Naive thymus-derived CD8-positive, alpha-beta T cell (primary cell): ENCODE data around the gene CHN2. TPM values are rescaled to one million over a fixed set of nuclear protein-coding genes. Genes with fewer than 3 reads are reported as not detected.
A peak's percentile ranks its signal among the peaks of the same experiment; 100 is the strongest.

ENCODE experiments used
- ATAC-seq, 2 donors: fragments of 150-1000 bp; cut with Tn5 transposase in 1 of 2; sonication (Bioruptor Pico), chemical (Tn5 transposase) in 1 of 2; 1 replicate in 1 of 2; 2 replicates in 1 of 2; pipeline ENCODE4 v1.10.0; 2021; ENCODE audit warnings: mild to moderate bottlenecking in 2 of 2, moderate library complexity in 2 of 2
- POLR2A ChIA-PET: fragments of 350-600 bp; sonication (Branson Sonifier 250); formaldehyde crosslinking; loops from one replicate; lab custom pipeline; 2021; ENCODE audit warnings: antibody characterized with exemption; lab: Charles Lee
- DNase-seq, 10 donors: peaks; one replicate each; pipeline versions ENCODE4 v3.0.0 to v3.0.0-alpha.2; 2020 to 2022
- H3K27ac Mint-ChIP-seq, 10 donors: one replicate each; pipeline ENCODE4 v1.8.0; 2020 to 2022; ENCODE audit warnings: mild to moderate bottlenecking in 10 of 10, mixed read lengths in 10 of 10, moderate library complexity in 4 of 10, inconsistent platforms in 1 of 10
- H3K27me3 Mint-ChIP-seq, 5 donors: one replicate each; pipeline ENCODE4 v1.8.0; 2021 to 2022; ENCODE audit warnings: mixed read lengths in 5 of 5
- H3K36me3 Mint-ChIP-seq, 3 donors: one replicate each; pipeline ENCODE4 v1.8.0; 2020 to 2022; ENCODE audit warnings: mixed read lengths in 3 of 3, mild to moderate bottlenecking in 2 of 3, inconsistent platforms in 1 of 3
- H3K4me1 Mint-ChIP-seq, 4 donors: one replicate each; pipeline ENCODE4 v1.8.0; 2021 to 2022; ENCODE audit warnings: mixed read lengths in 4 of 4
- H3K4me3 Mint-ChIP-seq, 10 donors: one replicate each; pipeline ENCODE4 v1.8.0; 2020 to 2022; ENCODE audit warnings: mild to moderate bottlenecking in 10 of 10, mixed read lengths in 10 of 10, moderate library complexity in 6 of 10, inconsistent platforms in 1 of 10
- H3K9me3 Mint-ChIP-seq, 9 donors: one replicate each; pipeline ENCODE4 v1.8.0; 2020 to 2022; ENCODE audit warnings: mixed read lengths in 9 of 9, mild to moderate bottlenecking in 3 of 9, inconsistent platforms in 1 of 9, moderate library complexity in 1 of 9
- polyA plus RNA-seq, 3 donors: library from polyadenylated mRNA; unstranded; fragments of 300-500 nt; fragmentation: Illumina TruSeq; gene quantifications; one replicate each; pipeline ENCODE4 v1.2.3, GENCODE V29; 2021
- total RNA-seq, 8 experiments: library from RNA in 2 of 8; stranded (reverse) in 2 of 8; gene quantifications; one replicate each; pipeline ENCODE4 v1.2.3 and lab custom pipeline; 2021 to 2026

CHN2 gene
- 1 to 10 TPM; 1.5 to 2.2 TPM for total RNA-seq
- 10 to 100 TPM in 1 of 3 donors, 1 to 10 TPM in 1, under 1 TPM in 1; 0.90 to 11.1 (median 1.0) TPM for polyA plus RNA-seq
- 0 to 2.1 (median 0.83) reads per million in 6 experiments for total RNA-seq (lab: John Stamatoyannopoulos, UW)

DNA sequence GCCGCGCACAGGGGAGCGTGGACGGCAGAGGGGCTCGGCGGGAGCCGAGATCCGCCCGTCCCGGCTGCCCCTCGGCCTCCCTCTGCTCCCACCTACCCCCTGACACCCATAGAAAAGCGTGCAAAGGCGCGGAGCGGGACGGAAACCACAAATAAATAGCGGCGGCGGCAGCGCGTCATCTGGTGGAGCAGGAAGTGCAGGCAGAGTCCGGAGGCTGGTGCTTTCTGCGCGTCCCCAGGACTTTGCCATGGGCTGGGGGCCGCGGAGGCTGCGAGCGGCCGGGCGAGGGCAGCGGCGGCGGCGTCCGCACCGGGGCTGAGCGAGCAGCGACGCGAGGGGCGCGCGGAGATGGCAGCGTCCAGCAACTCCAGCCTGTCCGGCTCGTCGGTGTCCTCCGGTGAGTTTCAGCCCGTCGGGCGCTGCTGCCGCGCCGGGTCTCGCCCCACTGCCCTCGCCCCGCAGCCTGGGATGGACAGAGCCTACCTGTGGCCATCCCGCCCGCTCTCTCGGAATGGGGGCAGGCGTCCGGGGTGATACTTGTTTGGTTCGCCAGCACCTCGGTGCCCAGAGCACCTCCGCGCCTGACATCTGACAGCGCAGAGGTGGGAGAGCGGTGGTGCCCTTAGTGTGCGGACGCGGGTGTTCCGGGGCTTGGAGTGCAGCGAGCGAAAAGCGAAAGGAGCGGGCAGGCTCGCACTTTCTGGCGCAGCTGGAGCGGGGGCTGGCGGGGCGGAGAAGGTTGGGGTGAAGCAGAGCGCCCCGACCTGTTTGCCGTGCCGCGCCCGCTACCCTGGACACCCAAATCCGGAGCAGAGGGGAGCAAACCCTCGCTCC is at the start of gene CHN2:
Gene CHN2 (plus strand): TSS at position 182 of the 834 bp plus-strand sequence.
- Mint-ChIP-seq H3K4me3 (peak within 1 kb of the TSS; percentile 66 to 94 (median 89)), H3K36me3 (no peaks in the 10 kb centered on the region), H3K4me1 (peaks cover 13 to 34% (median 20%) of the 10 kb centered on the region in 4 donors), H3K27ac (peak within 1 kb of the TSS in 8 of 10 donors; percentile 15 to 94 (median 56)), H3K9me3 (no peaks in the 10 kb centered on the region), H3K27me3 (peaks cover 16 to 39% (median 33%) of the 10 kb centered on the region in 5 donors)
- POLR2A ChIA-PET = interaction anchor here (0.7 kb wide), 1 partner anchor 80 kb away, joined by 3 read pairs; no protein-coding TSS in a partner anchor
- peak; percentile 82 to 87 for ATAC-seq
- peak; percentile 7 to 64 (median 36) for DNase-seq

- Mint-ChIP-seq H3K36me3 (no peaks in the 10 kb centered on the region), H3K27me3 (peaks cover 19 to 39% (median 31%) of the 10 kb centered on the region in 5 donors), H3K4me1 (peaks cover 0 to 15% (median 7%) of the 10 kb centered on the region in 4 donors), H3K27ac (no peak overlapping the region), H3K4me3 (peak overlapping the region in 1 of 10 donors; percentile 65), H3K9me3 (peaks cover 0 to 5% (median 0%) of the 10 kb centered on the region in 9 donors)
- no peak for ATAC-seq
- POLR2A ChIA-PET = no interaction called here
- DNase-seq = no peak
These were observed 49.0 kb upstream of the CHN2 start for GRCh38 chr7:29145553-29146056.

- H3K4me1 Mint-ChIP-seq = peaks cover 0 to 15% (median 7%) of the 10 kb centered on the region in 4 donors
- no peak within 1 kb of the TSS for H3K27ac Mint-ChIP-seq
- H3K9me3 Mint-ChIP-seq = peaks cover 0 to 5% (median 0%) of the 10 kb centered on the region in 9 donors
- H3K27me3 Mint-ChIP-seq = peaks cover 19 to 39% (median 30%) of the 10 kb centered on the region in 5 donors
- DNase-seq = no peak
- peak within 1 kb of the TSS in 2 of 10 donors; percentile 20 to 65 for H3K4me3 Mint-ChIP-seq
- POLR2A ChIA-PET = no interaction called here
- no peak for ATAC-seq
- no peaks in the 10 kb centered on the region for H3K36me3 Mint-ChIP-seq
These were observed 48.4 kb upstream of the CHN2 start, which contains the start of gene CPVL for GRCh38 chr7:29146057-29146706. CPVL (minus strand) TSS chr7:29146537; CDS start chr7:29121061, 25,476 bp downstream.

DNA sequence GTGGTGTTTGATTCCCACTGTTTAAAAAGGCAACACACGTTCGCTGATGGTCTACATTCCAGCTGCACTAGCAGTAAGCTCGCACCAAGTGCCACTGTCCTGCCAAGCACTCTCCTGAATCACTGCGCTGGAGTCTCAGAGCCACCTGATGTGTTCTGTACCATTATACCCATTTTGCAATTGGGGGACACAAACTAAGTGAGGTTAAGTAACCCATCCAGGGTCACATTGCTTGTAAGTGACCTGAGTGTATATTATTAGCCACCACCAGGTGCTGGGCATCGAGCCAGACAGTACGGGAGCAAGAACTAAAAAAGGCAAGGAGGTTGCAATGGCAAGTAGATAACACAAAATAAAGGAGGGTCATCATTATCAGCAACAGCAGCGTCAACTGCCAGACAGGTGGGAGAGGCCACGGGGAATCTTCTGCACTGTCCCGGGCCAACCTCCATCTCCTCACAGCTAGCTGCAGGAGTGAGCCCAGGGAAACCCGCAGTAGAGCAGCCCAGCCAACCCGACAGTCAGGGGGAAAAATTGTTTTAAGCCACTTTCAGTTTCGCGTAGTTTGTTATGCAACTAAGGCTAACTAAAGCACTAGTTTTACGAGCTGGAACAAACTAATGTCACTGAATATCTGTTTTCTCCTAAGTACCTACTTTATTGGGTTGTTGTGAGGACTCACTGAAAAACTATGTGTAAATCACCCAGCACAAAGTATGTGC is 47.5 kb upstream of the CHN2 start:
- POLR2A ChIA-PET = no interaction called here
- Mint-ChIP-seq H3K36me3 (no peaks in the 10 kb centered on the region), H3K9me3 (peaks cover 0 to 5% (median 0%) of the 10 kb centered on the region in 9 donors), H3K27ac (no peak overlapping the region), H3K27me3 (peaks cover 19 to 39% (median 28%) of the 10 kb centered on the region in 5 donors), H3K4me3 (peak overlapping the region in 1 of 10 donors; percentile 65), H3K4me1 (peaks cover 0 to 15% (median 7%) of the 10 kb centered on the region in 4 donors)
- DNase-seq (no peak), ATAC-seq (no peak)

DNA sequence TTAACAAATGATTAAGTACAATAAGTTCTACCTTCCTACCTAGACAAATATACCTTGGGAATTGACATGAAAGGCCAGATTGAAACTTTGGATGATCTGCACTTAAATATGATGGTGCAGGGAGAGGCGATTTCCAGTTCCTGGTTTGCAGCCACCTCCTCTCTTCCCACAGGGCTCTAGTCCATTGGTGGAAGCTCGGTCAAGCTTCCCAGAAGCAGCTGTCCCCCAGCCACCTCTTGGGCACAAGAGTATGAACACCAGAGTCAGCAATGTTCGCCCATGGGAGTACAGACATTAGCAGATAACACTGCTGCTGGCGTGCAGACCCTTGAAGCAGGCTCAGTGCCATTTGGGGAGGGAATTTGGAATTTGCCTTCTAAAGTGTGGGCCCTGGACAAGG is 46.8 kb upstream of the CHN2 start:
- DNase-seq (no peak), ATAC-seq (no peak)
- H3K27ac Mint-ChIP-seq = no peak overlapping the region
- POLR2A ChIA-PET = no interaction called here
- peaks cover 19 to 38% (median 24%) of the 10 kb centered on the region in 5 donors for H3K27me3 Mint-ChIP-seq
- H3K4me3 Mint-ChIP-seq = no peak overlapping the region
- no peaks in the 10 kb centered on the region for H3K36me3 Mint-ChIP-seq
- peaks cover 0 to 15% (median 7%) of the 10 kb centered on the region in 4 donors for H3K4me1 Mint-ChIP-seq
- H3K9me3 Mint-ChIP-seq = peaks cover 0 to 5% (median 0%) of the 10 kb centered on the region in 9 donors

GRCh38 chr7:29149036-29149435 is 45.5 kb upstream of the CHN2 start:
- Mint-ChIP-seq H3K9me3 (peaks cover 0 to 5% (median 0%) of the 10 kb centered on the region in 9 donors), H3K27me3 (peaks cover 19 to 35% (median 20%) of the 10 kb centered on the region in 5 donors), H3K4me1 (peaks cover 0 to 15% (median 7%) of the 10 kb centered on the region in 4 donors), H3K27ac (peak overlapping the region in 1 of 10 donors; percentile 53), H3K4me3 (no peak overlapping the region), H3K36me3 (no peaks in the 10 kb centered on the region)
- no peak for ATAC-seq
- POLR2A ChIA-PET = no interaction called here
- DNase-seq = no peak

DNA sequence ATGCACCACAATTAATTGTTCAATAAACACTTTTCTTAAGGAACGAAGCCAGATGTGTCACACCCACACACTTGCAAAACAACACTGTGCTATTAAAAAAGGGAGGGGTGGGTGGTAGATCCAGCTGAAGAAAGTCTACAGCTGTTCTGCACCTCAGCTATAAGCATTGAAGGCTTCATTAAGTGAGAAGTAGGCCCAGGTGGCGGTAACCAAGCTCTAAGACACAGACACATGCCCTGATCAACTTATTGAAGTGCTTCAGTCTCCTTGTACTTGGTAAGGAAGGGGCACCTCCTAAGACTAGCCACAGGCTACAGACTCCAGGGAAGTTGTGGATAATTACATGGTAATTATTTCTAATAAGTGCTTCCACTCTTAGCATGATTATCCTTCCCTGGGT is 43.7 kb upstream of the CHN2 start:
- POLR2A ChIA-PET = no interaction called here
- H3K27me3 Mint-ChIP-seq = peaks cover 14 to 26% (median 22%) of the 10 kb centered on the region in 5 donors

GRCh38 chr7:29154076-29154475 is 40.5 kb upstream of the CHN2 start:
- no peak overlapping the region for H3K4me3 Mint-ChIP-seq
- H3K4me1 Mint-ChIP-seq = peaks cover 2 to 10% (median 9%) of the 10 kb centered on the region in 4 donors
- H3K27me3 Mint-ChIP-seq = peaks cover under 1 to 6% (median 3%) of the 10 kb centered on the region in 5 donors
- DNase-seq (no peak), ATAC-seq (no peak)
- POLR2A ChIA-PET = no interaction called here
- H3K36me3 Mint-ChIP-seq = no peaks in the 10 kb centered on the region
- no peak overlapping the region for H3K27ac Mint-ChIP-seq
- peaks cover 0 to 2% (median 0%) of the 10 kb centered on the region in 9 donors for H3K9me3 Mint-ChIP-seq

More for the DNA sequence above, 43.7 kb upstream of the CHN2 start:
- Mint-ChIP-seq H3K4me3 (no peak overlapping the region), H3K9me3 (peaks cover 0 to 5% (median 0%) of the 10 kb centered on the region in 9 donors), H3K4me1 (peaks cover 0 to 13% (median 6%) of the 10 kb centered on the region in 4 donors), H3K36me3 (no peaks in the 10 kb centered on the region), H3K27ac (no peak overlapping the region)
- ATAC-seq (no peak), DNase-seq (no peak)

GRCh38 chr7:29156907-29157452 is 37.6 kb upstream of the CHN2 start:
- no peak overlapping the region for H3K27ac Mint-ChIP-seq
- ATAC-seq = peak in 1 of 2 donors; percentile 25

DNA sequence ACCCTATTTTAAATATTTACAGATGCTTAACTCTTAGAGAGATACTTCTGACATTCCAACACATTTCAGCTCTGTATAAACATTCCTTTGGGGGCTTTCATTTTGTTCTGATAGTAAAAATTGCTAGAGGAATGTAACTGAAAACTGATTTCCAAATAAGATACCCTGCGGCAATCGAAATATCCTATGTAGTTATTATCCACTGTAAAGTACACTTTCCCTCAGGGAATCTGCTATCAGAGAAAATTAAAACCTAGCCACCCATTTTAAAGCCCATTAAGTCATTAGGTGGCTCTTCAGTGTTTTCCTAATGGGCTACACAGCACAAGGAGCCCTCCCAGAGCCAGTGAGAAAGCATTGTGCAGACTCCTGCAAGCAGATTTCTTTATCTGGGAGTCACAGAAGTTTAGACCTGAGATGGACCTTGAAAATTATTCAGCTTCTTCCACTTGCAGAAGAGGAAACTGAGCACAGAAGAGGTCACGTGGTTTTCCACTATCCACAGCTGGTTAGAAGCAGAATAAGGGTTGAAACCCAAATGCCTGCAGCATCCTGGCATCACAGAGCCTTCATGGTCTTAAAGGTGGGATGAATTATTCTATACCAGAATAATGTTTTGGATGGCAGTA is 35.7 kb upstream of the CHN2 start:
- ATAC-seq (no peak), DNase-seq (no peak)
- H3K27me3 Mint-ChIP-seq = peaks cover 9 to 20% (median 14%) of the 10 kb centered on the region in 5 donors
- POLR2A ChIA-PET = no interaction called here
- no peaks in the 10 kb centered on the region for H3K36me3 Mint-ChIP-seq
- H3K4me1 Mint-ChIP-seq = peaks cover 2 to 10% (median 9%) of the 10 kb centered on the region in 4 donors
- H3K9me3 Mint-ChIP-seq = peaks cover 0 to 2% (median 0%) of the 10 kb centered on the region in 9 donors
- H3K27ac Mint-ChIP-seq = no peak overlapping the region
- H3K4me3 Mint-ChIP-seq = no peak overlapping the region

More at GRCh38 chr7:29156907-29157452, 37.6 kb upstream of the CHN2 start:
- H3K36me3 Mint-ChIP-seq = no peaks in the 10 kb centered on the region
- peaks cover 2 to 10% (median 9%) of the 10 kb centered on the region in 4 donors for H3K4me1 Mint-ChIP-seq
- peaks cover 0 to 2% (median 0%) of the 10 kb centered on the region in 9 donors for H3K9me3 Mint-ChIP-seq
- H3K27me3 Mint-ChIP-seq = peaks cover 8 to 20% (median 14%) of the 10 kb centered on the region in 5 donors
- H3K4me3 Mint-ChIP-seq = peak overlapping the region in 3 of 10 donors; percentile 13 to 24 (median 15)
- peak in 2 of 10 donors; percentile 2 to 12 for DNase-seq
- POLR2A ChIA-PET = no interaction called here

DNA sequence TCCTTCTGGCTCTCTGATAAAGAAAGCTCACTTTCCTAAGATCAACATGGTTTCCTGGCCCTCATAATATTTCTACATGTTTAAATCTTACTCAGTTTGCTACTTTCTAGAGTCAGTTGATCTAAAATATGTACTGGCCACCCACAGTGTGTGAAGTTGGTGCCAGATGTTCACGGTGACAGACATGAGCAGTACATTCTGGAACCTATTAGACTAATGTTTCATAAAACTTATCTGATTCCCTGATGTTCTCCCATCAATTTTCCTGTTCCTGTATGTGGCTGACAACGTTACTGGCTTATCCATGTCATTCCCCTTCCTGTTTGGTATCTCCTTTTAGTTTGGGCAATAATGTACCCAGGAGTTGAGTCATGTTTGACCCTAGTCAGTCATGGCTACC is 34.5 kb upstream of the CHN2 start:
- peaks cover 0 to 2% (median 0%) of the 10 kb centered on the region in 3 donors for H3K36me3 Mint-ChIP-seq
- no peak for ATAC-seq

More for the DNA sequence above, 34.5 kb upstream of the CHN2 start:
- POLR2A ChIA-PET = no interaction called here
- Mint-ChIP-seq H3K4me1 (peaks cover 2 to 10% (median 9%) of the 10 kb centered on the region in 4 donors), H3K27ac (no peak overlapping the region), H3K27me3 (peaks cover 9 to 20% (median 14%) of the 10 kb centered on the region in 5 donors), H3K4me3 (no peak overlapping the region), H3K9me3 (peaks cover 0 to 13% (median 0%) of the 10 kb centered on the region in 9 donors)
- DNase-seq = no peak
